Inflammatory macrophage treated with lipopolysaccharide for 4 hours (primary cell): ENCODE data around the gene MFAP3.

Experiments used
- DNase-seq: peaks from one replicate; pipeline ENCODE4 v3.0.0-alpha.2; 2020

Gene MFAP3

DNA sequence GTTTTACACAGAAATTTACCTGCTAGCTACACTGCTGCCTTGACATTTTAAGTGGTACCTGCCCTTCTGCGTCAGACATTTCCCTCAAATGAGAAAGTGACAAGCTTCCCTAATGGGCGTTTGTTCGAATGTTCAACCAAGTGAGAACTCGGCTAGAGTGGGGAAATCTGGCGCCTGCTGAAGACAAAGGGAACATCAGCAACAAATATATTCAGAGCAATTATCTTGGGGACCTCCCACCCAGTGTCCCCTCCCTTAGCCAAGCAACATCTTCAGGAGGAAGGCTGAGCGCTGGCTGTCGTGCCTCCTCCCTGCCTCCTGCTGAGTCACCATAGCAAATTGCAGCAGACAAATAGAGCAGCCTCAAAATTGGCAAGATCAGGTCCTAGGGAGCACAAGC is 57.1 kb downstream of the MFAP3 start:
- DNase-seq = no peak

DNA sequence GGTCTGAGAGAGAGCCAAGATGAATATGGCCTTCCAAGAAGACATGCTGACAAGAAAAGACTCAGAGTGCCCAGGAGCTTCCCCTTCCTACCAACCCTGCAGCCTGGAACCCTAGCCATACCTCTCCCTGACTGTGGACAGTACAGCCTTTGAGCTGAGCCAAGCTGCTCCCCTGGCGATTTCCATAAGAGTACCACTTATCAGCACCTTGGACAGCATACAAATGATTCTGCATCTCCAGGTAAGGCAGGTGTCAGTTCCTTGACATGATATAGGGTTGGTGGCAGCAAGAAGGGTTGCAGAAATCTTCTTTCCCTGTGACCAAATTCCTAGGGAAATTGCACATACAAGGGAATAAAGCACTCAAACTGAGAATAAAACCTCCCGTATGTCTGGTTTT is 58.3 kb downstream of the MFAP3 start:
- no peak for DNase-seq

- DNase-seq = no peak
Observed at GRCh38 chr5:154098465-154098864, 59.7 kb downstream of the MFAP3 start.

GRCh38 chr5:154101184-154101583 is 62.4 kb downstream of the MFAP3 start:
- DNase-seq = no peak

- DNase-seq = no peak
Observed at GRCh38 chr5:154103233-154103632, 64.5 kb downstream of the MFAP3 start.
